Measurements from ENCODE around the gene SSR1.
"Not testable (repeated sequence)": the region's sequence is repeated elsewhere in the genome, so short reads cannot be mapped to it uniquely, and the experiment has no call there.

Gene SSR1

GRCh38 chr6:7316658-7317533, 3.9 kb upstream of the SSR1 start:
- no peak for DNase-seq

DNA sequence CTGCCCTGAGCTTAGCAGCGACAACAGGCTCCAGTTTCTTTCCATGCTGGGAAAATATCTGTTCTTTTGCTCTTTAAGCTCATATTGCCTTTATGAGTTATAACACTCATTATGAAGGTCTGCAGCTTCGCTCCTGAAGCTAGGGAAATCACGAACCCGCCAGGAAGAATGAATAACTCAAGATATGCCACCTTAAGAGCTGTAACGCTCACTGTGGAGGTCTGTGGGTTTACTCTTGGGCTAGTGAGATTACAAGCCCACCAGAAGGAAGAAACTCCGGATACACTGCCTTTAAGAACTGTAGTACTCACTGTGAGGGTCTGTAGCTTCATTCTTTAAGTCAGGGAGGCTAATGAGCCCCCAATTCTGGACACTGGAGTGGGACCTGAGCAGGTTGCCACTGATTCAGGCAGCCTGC, 3.0 kb upstream of the SSR1 start:
- DNase-seq, result no peak

- not testable (repeated sequence) for DNase-seq
Observed at GRCh38 chr6:7315087-7315947, 2.3 kb upstream of the SSR1 start.

DNA sequence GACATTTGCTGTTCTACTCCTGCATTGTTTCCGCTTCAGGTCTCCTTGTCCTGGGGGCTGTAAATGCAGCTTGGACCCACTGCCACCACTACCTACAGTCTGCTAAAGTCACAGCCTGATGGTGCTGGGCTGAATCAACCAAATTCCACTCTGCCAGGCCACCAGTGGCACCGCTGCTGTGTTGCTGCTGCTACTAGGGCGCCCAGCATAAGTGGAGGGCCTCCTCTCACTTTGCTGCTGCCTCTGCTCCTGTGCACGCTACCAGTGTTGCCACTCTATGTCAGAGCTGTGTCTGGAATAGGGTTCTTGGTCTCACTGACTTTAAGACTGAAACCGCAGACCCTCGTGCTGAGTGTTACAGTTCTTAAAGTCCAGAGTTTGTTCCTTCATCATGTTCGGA, 1.4 kb upstream of the SSR1 start:
- DNase-seq, result no peak

GRCh38 chr6:7313505-7314165, 636 bp upstream of the SSR1 start:
- DNase-seq, result no peak

DNA sequence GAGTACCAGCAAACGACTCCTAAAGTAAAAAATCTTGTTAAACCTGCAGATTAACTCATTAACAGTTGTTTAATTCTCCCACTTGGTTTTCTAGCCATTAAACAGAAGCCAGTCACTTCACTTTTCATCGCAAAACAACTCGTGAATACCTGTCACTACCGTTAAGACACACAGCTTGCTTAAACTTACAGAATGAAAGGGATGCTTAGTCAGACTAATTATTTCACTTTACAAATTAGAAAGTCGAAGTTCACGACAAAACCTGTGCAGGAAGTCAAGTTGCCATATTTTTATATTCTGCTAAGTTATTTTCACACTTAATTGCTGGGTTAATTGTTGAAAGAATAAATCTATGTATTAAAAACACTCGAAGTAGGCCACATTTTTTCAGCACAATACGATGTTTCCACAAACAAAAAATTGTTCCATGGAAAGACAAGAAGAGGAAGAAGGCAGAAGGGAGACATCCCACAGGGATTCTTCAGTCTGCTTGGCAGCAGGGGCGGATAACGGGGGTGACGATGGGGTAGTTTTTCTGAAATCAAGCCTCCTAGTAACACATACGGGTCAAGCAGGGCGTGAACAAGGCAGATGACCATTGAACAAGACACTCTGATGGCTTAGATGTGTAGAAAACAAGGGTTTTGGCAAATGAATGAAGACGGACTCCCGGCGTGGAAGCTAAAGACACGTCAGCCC, 933 bp downstream of the SSR1 start:
- DNase-seq, result no peak

GRCh38 chr6:7311176-7311575, 1.8 kb downstream of the SSR1 start:
- no peak for DNase-seq

- no peak for DNase-seq
Observed at GRCh38 chr6:7309050-7309449, 3.9 kb downstream of the SSR1 start.

- no peak for DNase-seq
Observed at GRCh38 chr6:7307533-7307932, 5.5 kb downstream of the SSR1 start.

DNA sequence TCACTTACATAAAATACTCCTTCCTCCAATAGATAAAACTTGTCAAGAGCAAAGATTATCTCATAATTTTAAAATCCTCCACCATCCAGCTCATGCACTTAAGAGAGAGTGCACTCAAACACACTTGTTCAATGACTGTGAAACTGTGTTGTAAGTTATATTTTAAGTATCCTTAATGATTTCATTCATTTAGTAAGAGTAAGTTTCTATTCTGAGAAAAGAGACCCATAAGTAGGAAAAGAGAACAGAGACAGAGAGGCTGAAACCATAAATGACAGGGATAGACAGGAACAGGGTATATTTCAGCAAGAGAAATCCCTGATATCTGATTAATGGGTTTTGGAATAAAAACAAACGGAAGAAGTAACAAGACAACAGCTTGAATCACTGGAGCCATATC, 8.2 kb downstream of the SSR1 start:
- DNase-seq, result no peak

GRCh38 chr6:7301702-7302101, 11.3 kb downstream of the SSR1 start:
- DNase-seq, result no peak

DNA sequence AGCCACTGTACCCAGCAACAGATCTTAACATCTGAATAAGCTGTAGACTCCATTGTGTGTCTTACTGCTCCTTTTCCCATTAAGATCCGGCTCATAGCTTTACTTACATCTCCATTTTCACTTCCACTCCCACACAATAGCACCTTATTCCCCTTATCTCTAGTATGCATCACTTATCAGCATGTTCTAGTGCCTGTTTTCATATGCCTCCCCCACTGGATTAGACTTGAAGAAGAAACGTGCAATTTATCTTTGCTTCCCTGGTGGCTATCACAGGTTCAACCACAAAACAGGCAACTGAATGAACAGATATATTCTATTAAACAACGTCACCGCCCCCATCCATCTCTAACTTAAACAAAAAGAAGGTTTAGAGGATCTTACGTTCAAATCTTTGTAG, 12.1 kb downstream of the SSR1 start:
- DNase-seq, result no peak

DNA sequence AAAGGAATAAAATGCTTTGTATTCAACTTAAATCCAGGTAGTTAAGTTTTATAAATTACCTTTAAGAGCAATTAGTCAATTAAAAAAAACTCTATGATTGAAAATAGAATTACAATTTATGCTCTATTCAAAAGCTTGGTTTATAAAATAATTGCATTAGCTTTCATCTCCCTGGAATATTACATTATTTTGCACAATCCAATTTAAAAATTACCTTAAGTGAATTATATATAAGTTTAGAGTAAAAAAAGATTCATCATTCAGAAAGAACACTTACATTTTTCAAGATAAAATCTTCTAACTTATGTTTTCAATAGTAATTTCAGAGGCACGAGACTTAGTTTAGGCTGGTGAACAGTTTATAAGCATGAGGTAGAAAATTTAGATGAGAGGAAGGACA, 14.9 kb downstream of the SSR1 start:
- no peak for DNase-seq

GRCh38 chr6:7296602-7297001, 16.4 kb downstream of the SSR1 start:
- DNase-seq, result no peak

GRCh38 chr6:7295916-7296315, 17.1 kb downstream of the SSR1 start:
- DNase-seq, result no peak

GRCh38 chr6:7292596-7293255, 20.3 kb downstream of the SSR1 start:
- no peak for DNase-seq

DNA sequence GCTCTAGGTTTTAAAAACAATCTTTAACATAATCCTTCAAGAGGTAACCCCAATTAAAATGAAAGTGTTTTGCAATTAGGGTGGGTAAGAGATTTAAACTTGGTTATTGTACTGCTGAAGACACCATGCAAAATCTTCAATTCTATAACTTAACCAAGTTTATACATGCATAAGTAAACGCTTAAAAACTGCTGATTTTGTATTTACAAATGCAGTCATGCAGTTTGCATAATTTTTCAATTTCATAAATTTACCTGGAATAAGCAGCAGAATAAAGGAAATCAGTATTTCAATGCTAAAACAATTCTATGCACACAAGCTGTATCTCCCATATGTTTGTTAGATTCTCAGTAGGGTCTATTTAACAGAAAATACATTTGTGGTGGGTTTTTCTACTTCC, 22.9 kb downstream of the SSR1 start:
- DNase-seq, result no peak

DNA sequence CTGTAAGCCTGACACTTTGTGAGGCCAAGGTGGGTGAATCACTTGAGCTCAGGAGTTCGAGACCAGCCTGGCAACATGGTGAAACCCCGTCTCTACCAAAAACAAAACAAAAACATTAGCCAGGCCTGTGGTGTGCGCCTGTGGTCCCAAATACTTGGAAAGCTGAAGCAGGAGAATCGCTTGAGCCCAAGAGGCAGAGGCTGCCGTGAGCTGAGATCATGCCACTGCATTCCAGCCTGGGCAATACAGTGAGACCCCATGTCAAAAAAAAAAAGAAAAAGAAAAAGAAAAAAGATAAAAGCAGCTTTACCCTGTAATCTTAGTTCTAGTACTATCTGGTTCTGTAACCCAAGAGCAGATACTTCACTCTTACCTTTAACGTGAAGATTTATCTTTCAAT, 27.6 kb downstream of the SSR1 start:
- DNase-seq, result no peak

- DNase-seq, result no peak
Observed at GRCh38 chr6:7283676-7284075, 29.3 kb downstream of the SSR1 start.

DNA sequence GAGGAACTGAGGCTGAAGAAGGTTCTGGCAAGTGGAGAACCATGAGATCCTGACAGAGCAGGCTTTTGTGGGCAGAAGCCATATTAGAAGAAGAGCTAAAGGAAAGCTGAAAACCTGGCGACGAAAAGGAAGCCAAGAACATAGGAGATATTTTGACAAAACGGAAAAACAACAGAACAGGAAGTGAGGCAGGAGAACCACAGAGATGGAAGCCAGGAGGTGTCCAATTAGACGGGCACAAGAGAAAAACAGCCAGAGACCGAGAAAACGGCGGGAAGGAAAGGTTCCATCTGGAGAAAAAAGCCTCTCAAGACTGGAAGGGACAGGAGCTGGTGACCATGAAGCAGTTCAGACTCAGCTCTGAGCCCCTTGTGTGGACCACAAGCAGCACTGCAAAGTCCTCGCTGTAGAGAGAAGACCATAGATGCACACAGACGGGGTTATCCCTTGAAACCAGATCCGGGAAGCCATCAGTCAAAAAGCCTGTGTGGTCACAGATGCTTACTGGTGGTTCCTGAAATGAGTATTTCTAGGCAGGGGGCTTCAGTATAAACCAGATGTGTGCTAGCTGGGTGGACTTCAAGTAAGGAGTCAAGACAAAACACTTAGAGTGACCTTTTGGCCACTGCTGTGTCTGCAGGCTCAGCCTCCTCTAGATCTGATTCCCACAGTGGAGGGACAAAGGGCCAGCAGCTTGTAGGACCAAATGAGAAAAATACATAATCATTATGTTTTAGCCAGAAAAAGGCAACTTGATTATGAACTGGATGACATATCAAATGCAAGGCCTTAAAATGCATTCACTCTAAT, 30.7 kb downstream of the SSR1 start:
- DNase-seq, result no peak

GRCh38 chr6:7276199-7276524, 36.8 kb downstream of the SSR1 start:
- no peak for DNase-seq

DNA sequence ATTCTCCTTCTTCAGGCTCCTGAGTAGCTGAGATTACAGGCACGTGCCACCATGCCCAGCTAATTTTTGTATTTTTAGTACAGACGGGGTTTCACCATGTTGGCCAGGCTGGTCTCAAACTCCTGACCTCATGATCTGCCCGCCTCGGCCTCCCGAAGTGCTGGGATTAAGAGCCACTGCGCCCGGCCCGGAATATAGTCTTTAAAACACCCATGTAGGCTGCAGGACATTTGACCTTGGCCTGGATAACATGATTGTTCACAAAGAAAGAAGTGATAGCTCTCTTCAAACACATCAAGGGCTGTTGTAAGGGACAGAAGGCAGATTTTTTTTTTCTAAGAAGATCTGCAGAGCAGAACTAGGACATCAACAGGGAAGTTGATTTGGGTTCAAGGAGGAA, 38.5 kb downstream of the SSR1 start:
- DNase-seq, result not testable (repeated sequence)

All from NCI-H510A (cell line).